GM18505 (cell line): ENCODE data around the gene SNRPD3.
"Not testable (repeated sequence)": the region's sequence is repeated elsewhere in the genome, so short reads cannot be mapped to it uniquely, and the experiment has no call there.

Experiments
- ATAC-seq: cut with Tn5 transposase; IDR thresholded peaks from one replicate; pipeline ENCODE4 v1.9.1; 2021; ENCODE audit not compliant: unreplicated experiment
- POLR2A ChIP-seq: IDR thresholded peaks from 4 replicates; pipeline ENCODE4 v1.6.1; 2011; ENCODE audit warnings: borderline replicate concordance; ENCODE audit not compliant: insufficient read depth, insufficient read length; ENCODE audit errors: extremely low read depth

SNRPD3 gene

DNA sequence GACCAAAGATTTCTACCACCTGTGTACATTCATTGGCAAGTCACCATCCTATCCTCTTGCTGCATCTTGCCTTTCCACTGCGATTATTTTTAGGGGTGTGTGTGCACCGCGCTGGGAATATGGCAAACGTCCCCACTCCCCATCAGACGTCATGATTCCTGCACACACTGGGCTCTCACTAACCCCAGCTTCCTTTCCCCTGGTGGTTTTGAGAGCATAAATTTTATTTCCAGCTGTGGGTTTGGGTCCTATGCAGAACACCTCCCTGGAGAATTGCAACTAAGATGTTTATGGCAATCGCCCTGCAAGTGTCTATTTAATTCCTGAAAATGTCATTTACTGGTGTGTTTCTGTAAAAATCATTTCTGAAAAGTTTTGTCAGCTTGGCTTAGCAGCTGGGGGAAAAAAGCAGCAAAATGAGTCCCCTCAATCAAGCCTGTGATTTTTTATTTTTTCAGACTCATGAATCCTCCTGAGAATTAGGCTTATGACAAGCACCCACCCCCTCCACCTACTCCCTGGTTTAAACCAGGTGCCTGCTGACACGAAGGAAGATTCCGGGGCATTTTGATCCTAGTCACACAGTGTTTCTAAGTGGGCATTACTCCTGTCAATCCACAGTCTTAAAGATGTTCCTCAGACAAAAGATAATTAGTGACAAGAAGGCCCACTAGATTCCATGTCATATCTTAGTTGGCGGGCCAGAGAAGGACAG lies 36.9 kb upstream of the SNRPD3 start:
- ATAC-seq: no peak
- TF ChIP-seq POLR2A: no peak

DNA sequence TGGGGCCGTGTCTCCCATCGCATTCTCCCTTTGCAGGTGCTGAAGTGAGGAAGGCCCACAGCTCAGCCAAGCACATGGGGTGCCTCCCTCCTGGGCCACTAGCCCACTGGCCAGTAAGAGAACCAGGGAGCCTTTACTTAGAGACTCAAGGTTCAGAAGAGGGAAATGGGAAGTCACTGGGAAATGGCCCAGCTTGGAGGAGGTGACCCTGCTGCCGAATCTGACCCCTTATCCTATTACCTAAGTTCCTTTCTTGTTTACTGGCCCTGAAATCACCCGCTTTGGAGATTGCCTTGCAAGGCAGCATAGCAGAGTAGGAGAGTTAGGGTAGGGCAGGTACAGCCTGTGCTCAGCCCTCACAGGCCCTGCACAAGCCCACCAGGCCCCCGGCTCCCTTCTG lies 36.3 kb upstream of the SNRPD3 start:
- ATAC-seq: no peak
- no peak for TF ChIP-seq POLR2A

- no peak for ATAC-seq
- TF ChIP-seq POLR2A: no peak
Observed at GRCh38 chr22:24521791-24522245, 34.0 kb upstream of the SNRPD3 start.

DNA sequence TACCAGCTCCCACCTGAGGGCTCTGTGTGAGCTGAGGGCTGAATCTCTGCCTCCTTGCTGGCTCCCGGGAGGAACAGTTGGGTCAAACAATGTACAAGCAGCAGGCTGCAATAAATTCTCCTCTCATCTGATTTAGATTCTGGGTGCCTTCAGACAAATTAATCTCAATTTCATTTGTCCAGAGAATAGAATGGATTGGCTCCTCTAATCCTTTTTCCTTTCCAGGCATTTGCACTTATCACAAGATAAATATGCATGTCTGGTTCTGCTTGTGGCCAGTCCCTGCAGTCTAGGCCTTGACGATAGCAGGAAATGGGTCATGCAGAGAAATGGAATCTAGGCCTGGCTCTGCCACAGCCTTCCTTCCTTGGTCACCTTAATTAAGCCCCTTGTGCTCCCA lies 31.9 kb upstream of the SNRPD3 start:
- ATAC-seq: no peak
- no peak for TF ChIP-seq POLR2A

GRCh38 chr22:24525416-24526037 lies 30.3 kb upstream of the SNRPD3 start:
- no peak for ATAC-seq
- no peak for TF ChIP-seq POLR2A

DNA sequence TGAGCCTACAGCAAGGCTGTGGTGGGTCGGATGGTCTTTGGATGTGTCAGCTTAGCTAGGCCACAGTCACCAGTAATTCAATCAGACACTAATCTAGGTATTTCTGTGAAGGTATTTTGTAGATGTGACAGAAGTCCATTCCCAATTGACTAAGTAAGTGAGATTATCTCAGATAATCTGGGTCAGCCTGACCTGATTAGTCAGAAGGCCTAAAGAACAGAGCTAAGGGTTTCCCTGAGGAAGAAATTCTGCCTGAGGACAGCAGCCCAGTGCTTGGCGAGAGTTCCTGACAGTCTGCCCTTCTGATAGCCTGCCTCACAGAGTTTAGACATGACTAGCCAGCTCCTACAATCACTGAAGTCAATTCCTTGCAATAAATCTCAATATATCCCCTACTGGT lies 29.6 kb upstream of the SNRPD3 start:
- ATAC-seq: no peak
- TF ChIP-seq POLR2A: no peak

- TF ChIP-seq POLR2A: no peak
- ATAC-seq: no peak
Observed at GRCh38 chr22:24529898-24530297, 25.9 kb upstream of the SNRPD3 start.

- ATAC-seq: not testable (repeated sequence)
Observed at GRCh38 chr22:24530968-24531367, 24.8 kb upstream of the SNRPD3 start.

DNA sequence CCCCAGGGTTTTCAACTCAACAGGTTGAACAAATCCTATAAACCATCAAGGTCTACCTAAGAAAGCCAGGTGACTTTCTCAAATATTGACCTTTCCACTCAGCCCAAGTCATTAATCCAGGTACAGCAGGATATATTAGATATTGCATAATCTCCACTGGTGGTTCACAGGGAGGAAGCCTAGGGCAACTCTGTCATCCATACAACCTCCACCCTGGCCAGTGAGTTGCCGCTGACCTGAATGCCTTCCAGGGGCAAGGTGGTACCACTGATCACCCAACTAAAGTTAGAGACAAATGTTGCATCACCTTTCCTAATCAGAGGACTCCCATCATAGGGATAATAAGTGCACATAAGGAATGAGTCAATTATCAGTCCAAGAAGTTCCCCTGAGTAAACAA lies 23.7 kb upstream of the SNRPD3 start:
- TF ChIP-seq POLR2A: no peak
- ATAC-seq: no peak

GRCh38 chr22:24535348-24535747 lies 20.5 kb upstream of the SNRPD3 start:
- TF ChIP-seq POLR2A: no peak
- no peak for ATAC-seq

DNA sequence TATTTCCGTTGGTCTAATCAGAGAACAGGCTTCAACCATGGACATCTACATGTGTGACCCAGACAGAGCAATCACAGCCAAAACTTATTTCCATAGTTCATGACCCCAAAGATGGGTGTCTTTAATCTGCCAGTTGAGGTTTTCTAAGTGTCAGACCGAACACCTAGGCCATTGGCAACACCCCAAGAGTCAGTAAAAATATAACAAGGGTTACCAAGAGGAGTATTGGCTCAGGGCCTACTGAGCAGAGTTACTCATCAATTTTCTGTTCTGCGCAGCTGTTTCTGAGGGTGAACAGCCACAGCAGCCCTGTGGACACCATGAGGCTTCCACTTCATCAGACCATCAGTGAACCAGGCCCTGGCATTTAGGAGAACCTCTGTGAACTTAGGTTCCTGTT lies 19.7 kb upstream of the SNRPD3 start:
- no peak for TF ChIP-seq POLR2A
- no peak for ATAC-seq

GRCh38 chr22:24540470-24540869 lies 15.3 kb upstream of the SNRPD3 start:
- TF ChIP-seq POLR2A: no peak
- ATAC-seq: no peak

GRCh38 chr22:24541681-24542515 lies 13.9 kb upstream of the SNRPD3 start:
- no peak for TF ChIP-seq POLR2A
- no peak for ATAC-seq

DNA sequence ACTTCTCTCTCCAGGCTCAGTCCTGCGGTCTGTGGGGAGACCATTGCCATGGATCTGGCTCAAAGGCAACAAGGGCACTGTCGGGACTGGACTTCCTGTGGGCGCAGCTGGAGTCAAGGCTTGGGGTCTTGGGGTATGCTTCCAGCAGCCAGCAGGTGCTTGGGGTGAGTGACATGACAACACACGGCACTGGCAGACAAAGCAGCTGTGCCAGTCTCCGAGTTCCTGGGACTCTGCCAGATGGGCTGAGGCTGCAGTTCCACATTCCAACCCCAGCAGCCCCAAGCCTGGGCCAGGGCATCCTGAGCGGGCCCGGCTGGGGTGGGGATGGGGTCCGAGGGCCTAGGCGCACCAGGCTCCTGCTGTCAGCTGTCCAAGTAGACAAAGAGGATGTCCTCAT lies 13.2 kb upstream of the SNRPD3 start:
- ATAC-seq: no peak
- TF ChIP-seq POLR2A: no peak
